ENCODE results near the gene CCN6.

GRCh38 chr6:112096901-112097300 is 43.0 kb downstream of the CCN6 start:
- no peak for TF ChIP-seq CTCF (IDR thresholded peaks at IDR 0.05; ENCODE audit: poor library complexity, severe bottlenecking)
- no peak for TF ChIP-seq POLR2AphosphoS5 (IDR thresholded peaks at IDR 0.05)
- TF ChIP-seq EP300 (conservative IDR thresholded peaks at IDR 0.05; ENCODE audit: poor library complexity, severe bottlenecking) = no peak
- TF ChIP-seq RAD21 (conservative IDR thresholded peaks at IDR 0.05) = no peak

Data from neural cell (in vitro differentiated cells).